ENCODE results near the gene CPTP. TPM values are rescaled to one million over a fixed set of nuclear protein-coding genes. Genes with fewer than 3 reads are reported as not detected.

Gene CPTP
- total RNA-seq, 1 experiment from 2014 or later: 52.2 TPM

- Histone ChIP-seq H3K36me3 (ENCODE audit: control insufficient read depth, insufficient read depth, low read length) (no peaks in the 10 kb centered on the region), H3K27me3 (ENCODE audit: control insufficient read depth, insufficient read depth, low read length) (no peaks in the 10 kb centered on the region), H3K4me3 (ENCODE audit: low read depth in 2 of 2, low read length in 2 of 2) (no peak overlapping the region), H3K27ac (ENCODE audit: low read length) (no peak overlapping the region), H3K4me1 (ENCODE audit: control insufficient read depth, insufficient read depth, low read length) (no peaks in the 10 kb centered on the region), H3K9me3 (ENCODE audit: control insufficient read depth, insufficient read depth, low read depth, low read length) (no peaks in the 10 kb centered on the region)
- ATAC-seq: no peak
- TF ChIP-seq, protein P1, sequence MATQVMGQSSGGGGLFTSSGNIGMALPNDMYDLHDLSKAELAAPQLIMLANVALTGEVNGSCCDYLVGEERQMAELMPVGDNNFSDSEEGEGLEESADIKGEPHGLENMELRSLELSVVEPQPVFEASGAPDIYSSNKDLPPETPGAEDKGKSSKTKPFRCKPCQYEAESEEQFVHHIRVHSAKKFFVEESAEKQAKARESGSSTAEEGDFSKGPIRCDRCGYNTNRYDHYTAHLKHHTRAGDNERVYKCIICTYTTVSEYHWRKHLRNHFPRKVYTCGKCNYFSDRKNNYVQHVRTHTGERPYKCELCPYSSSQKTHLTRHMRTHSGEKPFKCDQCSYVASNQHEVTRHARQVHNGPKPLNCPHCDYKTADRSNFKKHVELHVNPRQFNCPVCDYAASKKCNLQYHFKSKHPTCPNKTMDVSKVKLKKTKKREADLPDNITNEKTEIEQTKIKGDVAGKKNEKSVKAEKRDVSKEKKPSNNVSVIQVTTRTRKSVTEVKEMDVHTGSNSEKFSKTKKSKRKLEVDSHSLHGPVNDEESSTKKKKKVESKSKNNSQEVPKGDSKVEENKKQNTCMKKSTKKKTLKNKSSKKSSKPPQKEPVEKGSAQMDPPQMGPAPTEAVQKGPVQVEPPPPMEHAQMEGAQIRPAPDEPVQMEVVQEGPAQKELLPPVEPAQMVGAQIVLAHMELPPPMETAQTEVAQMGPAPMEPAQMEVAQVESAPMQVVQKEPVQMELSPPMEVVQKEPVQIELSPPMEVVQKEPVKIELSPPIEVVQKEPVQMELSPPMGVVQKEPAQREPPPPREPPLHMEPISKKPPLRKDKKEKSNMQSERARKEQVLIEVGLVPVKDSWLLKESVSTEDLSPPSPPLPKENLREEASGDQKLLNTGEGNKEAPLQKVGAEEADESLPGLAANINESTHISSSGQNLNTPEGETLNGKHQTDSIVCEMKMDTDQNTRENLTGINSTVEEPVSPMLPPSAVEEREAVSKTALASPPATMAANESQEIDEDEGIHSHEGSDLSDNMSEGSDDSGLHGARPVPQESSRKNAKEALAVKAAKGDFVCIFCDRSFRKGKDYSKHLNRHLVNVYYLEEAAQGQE (IDR thresholded peaks at IDR 0.05; ENCODE audit: insufficient read depth in 1 of 2, low read depth in 2 of 2, low read length in 1 of 2): no peak
- TF ChIP-seq TCF7L2 (IDR thresholded peaks at IDR 0.05; ENCODE audit: low read depth, low read length): no peak
- TF ChIP-seq POLR2AphosphoS5 (IDR thresholded peaks at IDR 0.05; ENCODE audit: low read depth, low read length): no peak
- TF ChIP-seq, protein P2, sequence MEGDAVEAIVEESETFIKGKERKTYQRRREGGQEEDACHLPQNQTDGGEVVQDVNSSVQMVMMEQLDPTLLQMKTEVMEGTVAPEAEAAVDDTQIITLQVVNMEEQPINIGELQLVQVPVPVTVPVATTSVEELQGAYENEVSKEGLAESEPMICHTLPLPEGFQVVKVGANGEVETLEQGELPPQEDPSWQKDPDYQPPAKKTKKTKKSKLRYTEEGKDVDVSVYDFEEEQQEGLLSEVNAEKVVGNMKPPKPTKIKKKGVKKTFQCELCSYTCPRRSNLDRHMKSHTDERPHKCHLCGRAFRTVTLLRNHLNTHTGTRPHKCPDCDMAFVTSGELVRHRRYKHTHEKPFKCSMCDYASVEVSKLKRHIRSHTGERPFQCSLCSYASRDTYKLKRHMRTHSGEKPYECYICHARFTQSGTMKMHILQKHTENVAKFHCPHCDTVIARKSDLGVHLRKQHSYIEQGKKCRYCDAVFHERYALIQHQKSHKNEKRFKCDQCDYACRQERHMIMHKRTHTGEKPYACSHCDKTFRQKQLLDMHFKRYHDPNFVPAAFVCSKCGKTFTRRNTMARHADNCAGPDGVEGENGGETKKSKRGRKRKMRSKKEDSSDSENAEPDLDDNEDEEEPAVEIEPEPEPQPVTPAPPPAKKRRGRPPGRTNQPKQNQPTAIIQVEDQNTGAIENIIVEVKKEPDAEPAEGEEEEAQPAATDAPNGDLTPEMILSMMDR (IDR thresholded peaks at IDR 0.05): no peak
- no peak for TF ChIP-seq SIN3A (IDR thresholded peaks at IDR 0.05; ENCODE audit: borderline replicate concordance, insufficient read depth, low read depth, low read length)
- no TSS peak for BruUV-seq (replicated peaks)
- in situ Hi-C loops (cut with HindIII; ENCODE audit: low pct_unique_long_range_greater_than_20kb, low sequenced_read_pairs): no loop called here
- no peak for DNase-seq (ENCODE audit: low read depth, low spot score)
- intact Hi-C loops (cut with micrococcal nuclease; ENCODE audit: unreplicated experiment): no loop called here
- CTCF ChIA-PET: no interaction called here
- POLR2A ChIA-PET: no interaction called here
These were observed 11.8 kb downstream of the CPTP start for GRCh38 chr1:1336446-1336845.

- POLR2A ChIA-PET: no interaction called here
These were observed 12.6 kb downstream of the CPTP start for GRCh38 chr1:1336931-1337792.

More at GRCh38 chr1:1336931-1337792, 12.6 kb downstream of the CPTP start:
- in situ Hi-C loops (cut with HindIII; ENCODE audit: low pct_unique_long_range_greater_than_20kb, low sequenced_read_pairs) (no loop called here), intact Hi-C loops (cut with micrococcal nuclease; ENCODE audit: unreplicated experiment) (no loop called here)
- Histone ChIP-seq H3K27ac (ENCODE audit: low read length) (no peak overlapping the region), H3K27me3 (ENCODE audit: control insufficient read depth, insufficient read depth, low read length) (no peaks in the 10 kb centered on the region), H3K4me3 (ENCODE audit: low read depth in 2 of 2, low read length in 2 of 2) (no peak overlapping the region), H3K4me1 (ENCODE audit: control insufficient read depth, insufficient read depth, low read length) (no peaks in the 10 kb centered on the region), H3K36me3 (ENCODE audit: control insufficient read depth, insufficient read depth, low read length) (no peaks in the 10 kb centered on the region), H3K9me3 (ENCODE audit: control insufficient read depth, insufficient read depth, low read depth, low read length) (no peaks in the 10 kb centered on the region)
- BruUV-seq (replicated peaks): no TSS peak
- CTCF ChIA-PET: no interaction called here
- ATAC-seq (no peak), DNase-seq (ENCODE audit: low read depth, low spot score) (no peak)
- TF ChIP-seq, protein P2 (IDR thresholded peaks at IDR 0.05): no peak
- TF ChIP-seq SIN3A (IDR thresholded peaks at IDR 0.05; ENCODE audit: borderline replicate concordance, insufficient read depth, low read depth, low read length): no peak
- TF ChIP-seq, protein P1 (IDR thresholded peaks at IDR 0.05; ENCODE audit: insufficient read depth in 1 of 2, low read depth in 2 of 2, low read length in 1 of 2): no peak
- TF ChIP-seq TCF7L2 (IDR thresholded peaks at IDR 0.05; ENCODE audit: low read depth, low read length): no peak
- no peak for TF ChIP-seq POLR2AphosphoS5 (IDR thresholded peaks at IDR 0.05; ENCODE audit: low read depth, low read length)
